Kidney (tissue), 14 donors: ENCODE measurements around the gene ULK4. TPM values are rescaled to one million over a fixed set of nuclear protein-coding genes. Genes with fewer than 3 reads are reported as not detected.

Experiments used
- DNase-seq, 5 donors: peaks; one replicate each; pipeline ENCODE4 v3.0.0-alpha.2; 2013 to 2020
- FAIRE-seq: peaks from 2 replicates; lab custom pipeline; 2012; peaks lifted over from hg19 to GRCh38; lab: Jason Lieb, UNC
- H3K27ac ChIP-seq, 2 donors: one replicate each; pipeline ENCODE4 v1.7.0; 2013; ENCODE audit warnings: low read depth in 2 of 2, low read length in 2 of 2, inconsistent platforms in 1 of 2
- H3K27me3 ChIP-seq: one replicate; pipeline ENCODE4 v1.7.1; 2013; ENCODE audit warnings: low read length, inconsistent platforms; ENCODE audit not compliant: control insufficient read depth, insufficient read depth
- H3K36me3 ChIP-seq, 3 donors: one replicate each; pipeline versions ENCODE4 v1.7.0 to v1.7.1; 2013; ENCODE audit warnings: low read length in 3 of 3, control low read depth in 1 of 3, inconsistent platforms in 1 of 3; ENCODE audit not compliant: insufficient read depth in 3 of 3, control insufficient read depth in 2 of 3
- H3K4me1 ChIP-seq, 3 donors: one replicate each; pipeline versions ENCODE4 v1.7.0 to v1.7.1; 2013; ENCODE audit warnings: low read length in 3 of 3, inconsistent platforms in 1 of 3, low read depth in 1 of 3; ENCODE audit not compliant: control insufficient read depth in 2 of 3, insufficient read depth in 2 of 3
- H3K4me3 ChIP-seq, 3 donors: one replicate each; pipeline versions ENCODE4 v1.7.0 to v1.8.1; 2013; ENCODE audit warnings: low read length in 3 of 3, control low read depth in 1 of 3, inconsistent platforms in 1 of 3
- H3K9ac ChIP-seq, 3 donors: one replicate each; pipeline versions ENCODE4 v1.7.0 to v1.7.1; 2013; ENCODE audit warnings: low read length in 3 of 3, control low read depth in 1 of 3, inconsistent platforms in 1 of 3
- H3K9me3 ChIP-seq, 3 donors: one replicate each; pipeline versions ENCODE4 v1.7.0 to v1.7.1; 2013; ENCODE audit warnings: low read length in 3 of 3, control low read depth in 1 of 3, inconsistent platforms in 1 of 3; ENCODE audit not compliant: control insufficient read depth in 2 of 3, insufficient read depth in 1 of 3
- CTCF ChIP-seq: IDR thresholded peaks from 3 replicates; pipeline ENCODE4 v1.5.1; 2012; ENCODE audit warnings: mild to moderate bottlenecking, moderate library complexity, borderline replicate concordance; ENCODE audit not compliant: insufficient read depth; ENCODE audit errors: extremely low read depth
- intact Hi-C: fragments of 100-400 bp; cut with DNase I; formaldehyde crosslinking; loops from one replicate; pipeline ENCODE4 v1.11.1; 2022
- polyA plus RNA-seq: library from polyadenylated mRNA; stranded (reverse); fragments of 350-450 nt; fragmentation: Illumina TruSeq; extraction: RNeasy Lipid Tissue Mini Kit (QIAGEN cat#74804); gene quantifications from one replicate; pipeline ENCODE4 v1.2.3, GENCODE V29; 2014; ENCODE audit warnings: low read depth, low replicate concordance; ENCODE audit not compliant: insufficient read depth
- total RNA-seq: library from RNA; stranded (reverse); fragmentation: NEBNext Ultra II Directional; extraction: Animal tissue kit (Norgen Biotek cat#: 25700); gene quantifications from one replicate; pipeline ENCODE4 v1.2.1, GENCODE V29; 2021
- donor health status: control.
- donor health status: control.
- donor health status: control.
- donor health status: control.
- donor health status: control.
- donor health status: DM: yes; HTN: yes; CAD: no.
- donor health status: Normal renal cell carcinoma (clear cell type).

ULK4 gene
- total and polyA plus RNA-seq, 2 donors from 2014 or later, result 4.6 to 20.5 TPM

GRCh38 chr3:41489231-41489630 lies 472.7 kb downstream of the ULK4 start:
- intact Hi-C loops, result no loop called here
- H3K4me3 ChIP-seq, result no peak overlapping the region

GRCh38 chr3:41488501-41488900 lies 473.4 kb downstream of the ULK4 start:
- H3K9ac ChIP-seq, result no peak overlapping the region
- H3K27ac ChIP-seq, result no peak overlapping the region
- no peak for DNase-seq
- H3K9me3 ChIP-seq, result no peaks in the 10 kb centered on the region
- no peak for FAIRE-seq
- intact Hi-C loops, result no loop called here
- H3K4me1 ChIP-seq, result no peaks in the 10 kb centered on the region
- no peaks in the 10 kb centered on the region for H3K36me3 ChIP-seq
- H3K27me3 ChIP-seq, result no peaks in the 10 kb centered on the region
- TF ChIP-seq CTCF, result no peak
- no peak overlapping the region for H3K4me3 ChIP-seq

More at GRCh38 chr3:41489231-41489630, 472.7 kb downstream of the ULK4 start:
- FAIRE-seq, result no peak
- Histone ChIP-seq H3K9ac (no peak overlapping the region), H3K9me3 (no peaks in the 10 kb centered on the region), H3K4me1 (no peaks in the 10 kb centered on the region), H3K27me3 (no peaks in the 10 kb centered on the region), H3K36me3 (no peaks in the 10 kb centered on the region), H3K27ac (no peak overlapping the region)
- TF ChIP-seq CTCF, result no peak
- DNase-seq, result no peak

GRCh38 chr3:41485484-41485883 lies 476.4 kb downstream of the ULK4 start:
- DNase-seq, result no peak
- intact Hi-C loops, result no loop called here
- Histone ChIP-seq H3K27ac (no peak overlapping the region), H3K27me3 (no peaks in the 10 kb centered on the region), H3K4me3 (no peak overlapping the region), H3K9me3 (no peaks in the 10 kb centered on the region), H3K9ac (no peak overlapping the region), H3K4me1 (no peaks in the 10 kb centered on the region), H3K36me3 (no peaks in the 10 kb centered on the region)
- TF ChIP-seq CTCF, result no peak
- FAIRE-seq, result no peak

GRCh38 chr3:41482134-41482533 lies 479.8 kb downstream of the ULK4 start:
- Histone ChIP-seq H3K27me3 (no peaks in the 10 kb centered on the region), H3K4me1 (peaks cover 0 to 7% (median 3%) of the 10 kb centered on the region in 3 donors), H3K9me3 (no peaks in the 10 kb centered on the region), H3K27ac (no peak overlapping the region), H3K4me3 (no peak overlapping the region), H3K36me3 (no peaks in the 10 kb centered on the region), H3K9ac (no peak overlapping the region)
- intact Hi-C loops, result no loop called here
- FAIRE-seq, result no peak
- no peak for DNase-seq
- TF ChIP-seq CTCF, result no peak
